Measurements from ENCODE around the gene CEP128.

DNA sequence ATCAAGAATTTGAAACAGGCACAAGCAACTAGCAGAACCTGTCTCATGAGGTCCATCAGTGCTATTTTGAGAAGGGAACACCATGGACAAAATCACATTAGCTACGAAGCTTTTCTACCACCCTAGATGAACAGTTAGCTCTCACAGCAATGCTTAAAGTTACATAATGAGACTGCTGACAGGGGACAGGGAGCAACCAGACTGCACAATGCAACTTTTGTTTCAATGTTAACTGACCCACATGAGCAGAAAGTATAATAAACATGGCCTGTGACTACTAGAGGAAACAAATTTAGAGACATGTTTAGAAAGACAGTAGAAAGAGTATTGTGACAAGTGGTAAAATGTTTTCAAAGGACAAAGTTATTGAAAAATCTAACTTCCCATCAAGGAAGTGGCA is 282.8 kb downstream of the CEP128 start:
- TF ChIP-seq POLR2A (IDR thresholded peaks at IDR 0.05; ENCODE audit: low read length): no peak
- TF ChIP-seq GATA1 (IDR thresholded peaks at IDR 0.05; ENCODE audit: low read depth, low read length): no peak

Data from erythroblast (primary cell).